HEK293 (cell line): ENCODE measurements around the gene NDUFA9.

Source experiments
- CTCF ChIA-PET: fragments of 350-600 bp; formaldehyde crosslinking; extraction: SDS; loops from one replicate; lab custom pipeline; 2021; ENCODE audit warnings: antibody characterized with exemption; lab: Yijun Ruan, JAX
- POLR2A ChIA-PET: fragments of 300-600 bp; formaldehyde crosslinking; extraction: SDS; loops from one replicate; lab custom pipeline; 2020; ENCODE audit warnings: antibody characterized with exemption, inconsistent platforms; lab: Yijun Ruan, JAX
- H3K27ac ChIP-seq: fragments of 200-500 bp; sonication (Bioruptor generic); 2 replicates; pipeline ENCODE4 v1.5.1; 2014; ENCODE audit warnings: low read depth, low read length, control low read depth, inconsistent platforms; ENCODE audit errors: extremely low read depth
- H3K36me3 ChIP-seq, 2 experiments: fragments of 200-500 bp in 1 of 2; sonication (Bioruptor generic) in 1 of 2; 1 replicate in 1 of 2; 2 replicates in 1 of 2; pipeline ENCODE4 v1.5.1; 2014 to 2017; ENCODE audit warnings: inconsistent platforms in 2 of 2, low read length in 2 of 2; ENCODE audit not compliant: control insufficient read depth in 2 of 2, insufficient read depth in 1 of 2
- H3K4me1 ChIP-seq: fragments of 200-500 bp; sonication (Bioruptor generic); 2 replicates; pipeline ENCODE4 v1.5.1; 2014; ENCODE audit warnings: mild to moderate bottlenecking, low read length, inconsistent platforms; ENCODE audit not compliant: control insufficient read depth, insufficient read depth
- H3K4me3 ChIP-seq: 2 replicates; pipeline ENCODE4 v1.5.1; 2011; ENCODE audit warnings: low read depth, mild to moderate bottlenecking, control low read depth, low read length, moderate library complexity
- H3K9me3 ChIP-seq: fragments of 200-500 bp; sonication (Bioruptor generic); 2 replicates; pipeline ENCODE4 v1.5.1; 2014; ENCODE audit warnings: low read depth, low read length, inconsistent platforms; ENCODE audit not compliant: control insufficient read depth, insufficient read depth
- ATF2 ChIP-seq: fragments of 450-650 bp; formaldehyde crosslinking; IDR thresholded peaks from 2 replicates; pipeline ENCODE4 v1.5.1; 2016; ENCODE audit warnings: missing biosample characterization, missing genetic modification characterization, low read depth
- KLF10 ChIP-seq: fragments of 450-650 bp; IDR thresholded peaks from 2 replicates; pipeline ENCODE4 v1.5.1; 2018; ENCODE audit warnings: missing biosample characterization, mild to moderate bottlenecking, missing genetic modification characterization
- OVOL3 ChIP-seq: fragments of 450-650 bp; formaldehyde crosslinking; IDR thresholded peaks from 2 replicates; pipeline ENCODE4 v1.5.1; 2016; ENCODE audit warnings: missing biosample characterization, missing genetic modification characterization
- ZBTB44 ChIP-seq: fragments of 450-650 bp; IDR thresholded peaks from 2 replicates; pipeline ENCODE4 v1.5.1; 2018; ENCODE audit warnings: missing biosample characterization, mild to moderate bottlenecking, missing genetic modification characterization
- ZEB2 ChIP-seq: fragments of 450-650 bp; formaldehyde crosslinking; IDR thresholded peaks from 2 replicates; pipeline ENCODE4 v1.5.1; 2016; ENCODE audit warnings: missing biosample characterization, missing genetic modification characterization
- ZFP41 ChIP-seq: fragments of 450-650 bp; formaldehyde crosslinking; IDR thresholded peaks from 2 replicates; pipeline ENCODE4 v1.5.1; 2016; ENCODE audit warnings: missing biosample characterization, missing genetic modification characterization, borderline replicate concordance
- ZNF112 ChIP-seq: fragments of 450-650 bp; formaldehyde crosslinking; IDR thresholded peaks from 2 replicates; pipeline ENCODE4 v1.5.0; 2017; ENCODE audit warnings: missing biosample characterization, missing genetic modification characterization
- ZNF155 ChIP-seq: fragments of 450-650 bp; formaldehyde crosslinking; IDR thresholded peaks from 2 replicates; pipeline ENCODE4 v1.5.1; 2016; ENCODE audit warnings: missing biosample characterization, missing genetic modification characterization
- ZNF184 ChIP-seq: fragments of 450-650 bp; IDR thresholded peaks from 2 replicates; pipeline ENCODE4 v1.5.1; 2018; ENCODE audit warnings: missing biosample characterization, mild to moderate bottlenecking, missing genetic modification characterization
- ZNF211 ChIP-seq: fragments of 450-650 bp; formaldehyde crosslinking; IDR thresholded peaks from 2 replicates; pipeline ENCODE4 v1.5.1; 2016; ENCODE audit warnings: low read depth, missing biosample characterization, missing genetic modification characterization
- ZNF280D ChIP-seq: fragments of 450-650 bp; formaldehyde crosslinking; IDR thresholded peaks from 2 replicates; pipeline ENCODE4 v1.5.1; 2016; ENCODE audit warnings: missing biosample characterization, missing genetic modification characterization
- ZNF394 ChIP-seq: fragments of 450-650 bp; formaldehyde crosslinking; IDR thresholded peaks from 2 replicates; pipeline ENCODE4 v1.5.1; 2016; ENCODE audit warnings: missing biosample characterization, missing genetic modification characterization, mild to moderate bottlenecking, moderate library complexity, borderline replicate concordance
- ZNF514 ChIP-seq: fragments of 450-650 bp; formaldehyde crosslinking; IDR thresholded peaks from 2 replicates; pipeline ENCODE4 v1.5.1; 2016; ENCODE audit warnings: missing biosample characterization, missing genetic modification characterization
- ZNF610 ChIP-seq: fragments of 450-650 bp; formaldehyde crosslinking; IDR thresholded peaks from 2 replicates; pipeline ENCODE4 v1.5.1; 2016; ENCODE audit warnings: missing biosample characterization, missing genetic modification characterization, borderline replicate concordance
- ZNF629 ChIP-seq: fragments of 450-650 bp; formaldehyde crosslinking; IDR thresholded peaks from 2 replicates; pipeline ENCODE4 v1.5.1; 2017; ENCODE audit warnings: missing biosample characterization, missing genetic modification characterization
- ZNF701 ChIP-seq: fragments of 450-650 bp; formaldehyde crosslinking; IDR thresholded peaks from 2 replicates; pipeline ENCODE4 v1.5.1; 2016; ENCODE audit warnings: missing biosample characterization, missing genetic modification characterization
- ZNF704 ChIP-seq: fragments of 450-650 bp; formaldehyde crosslinking; IDR thresholded peaks from 2 replicates; pipeline ENCODE4 v1.5.1; 2016; ENCODE audit warnings: missing biosample characterization, missing genetic modification characterization
- ZNF707 ChIP-seq: fragments of 450-650 bp; formaldehyde crosslinking; IDR thresholded peaks from 2 replicates; pipeline ENCODE4 v1.5.1; 2016; ENCODE audit warnings: missing biosample characterization, missing genetic modification characterization
- ZNF776 ChIP-seq: fragments of 450-650 bp; formaldehyde crosslinking; IDR thresholded peaks from 2 replicates; pipeline ENCODE4 v1.5.0; 2017; ENCODE audit warnings: missing biosample characterization, missing genetic modification characterization, borderline replicate concordance
- ZNF830 ChIP-seq: fragments of 450-650 bp; IDR thresholded peaks from 2 replicates; pipeline ENCODE4 v1.5.0; 2018; ENCODE audit warnings: missing biosample characterization, missing genetic modification characterization, low read depth, mild to moderate bottlenecking, moderate library complexity
- ZNF837 ChIP-seq: fragments of 450-650 bp; formaldehyde crosslinking; IDR thresholded peaks from 2 replicates; pipeline ENCODE4 v1.5.1; 2016; ENCODE audit warnings: missing biosample characterization, missing genetic modification characterization

The NDUFA9 gene

GRCh38 chr12:4665236-4665635 is 16.3 kb downstream of the NDUFA9 start:
- ChIA-PET CTCF (no interaction called here), POLR2A (no interaction called here)
- H3K27ac ChIP-seq = no peak overlapping the region
- no peak overlapping the region for H3K4me3 ChIP-seq
- peaks cover 63 to 97% of the 10 kb centered on the region in 2 experiments for H3K36me3 ChIP-seq
- H3K9me3 ChIP-seq = no peaks in the 10 kb centered on the region
- TF ChIP-seq ZNF707 (no peak), ZFP41 (tag by site-specific recombination) (no peak), ZBTB44 (tag by site-specific recombination) (no peak), ZNF211 (tag by site-specific recombination) (no peak), ZNF629 (tag by site-specific recombination) (no peak), ZNF830 (tag by site-specific recombination) (no peak), ZNF514 (no peak), ZNF155 (tag by site-specific recombination) (no peak), KLF10 (tag by site-specific recombination) (no peak), ZNF837 (tag by site-specific recombination) (no peak), ZNF610 (tag by site-specific recombination) (no peak), ZNF112 (tag by site-specific recombination) (no peak)
- H3K4me1 ChIP-seq = no peaks in the 10 kb centered on the region

- POLR2A ChIA-PET = no interaction called here
- TF ChIP-seq ZEB2 (tag by site-specific recombination) (no peak), ZNF184 (tag by site-specific recombination) (no peak)
- CTCF ChIA-PET = no interaction called here
- Histone ChIP-seq H3K9me3 (no peaks in the 10 kb centered on the region), H3K27ac (no peak overlapping the region), H3K4me1 (no peaks in the 10 kb centered on the region), H3K36me3 (peaks cover 11 to 28% of the 10 kb centered on the region in 2 experiments), H3K4me3 (no peak overlapping the region)
Measured at GRCh38 chr12:4679711-4680110, 30.8 kb downstream of the NDUFA9 start.

GRCh38 chr12:4681732-4682131 is 32.8 kb downstream of the NDUFA9 start:
- ChIA-PET CTCF (no interaction called here), POLR2A (no interaction called here)
- TF ChIP-seq ATF2 (tag by site-specific recombination) = peak; percentile 76
- TF ChIP-seq ZNF155 (tag by site-specific recombination) = no peak
- Histone ChIP-seq H3K4me3 (no peak overlapping the region), H3K36me3 (peaks cover 15 to 49% of the 10 kb centered on the region in 2 experiments), H3K27ac (no peak overlapping the region), H3K4me1 (no peaks in the 10 kb centered on the region), H3K9me3 (no peaks in the 10 kb centered on the region)

- no peaks in the 10 kb centered on the region for H3K9me3 ChIP-seq
- H3K4me1 ChIP-seq = no peaks in the 10 kb centered on the region
- ChIA-PET POLR2A (no interaction called here), CTCF (no interaction called here)
- peaks cover 15 to 72% of the 10 kb centered on the region in 2 experiments for H3K36me3 ChIP-seq
- no peak overlapping the region for H3K4me3 ChIP-seq
- H3K27ac ChIP-seq = no peak overlapping the region
- TF ChIP-seq ZNF394 (tag by site-specific recombination) (no peak), ZNF112 (tag by site-specific recombination) (no peak), ZNF280D (tag by site-specific recombination) (no peak), ZNF776 (tag by site-specific recombination) (no peak), OVOL3 (tag by site-specific recombination) (no peak), ZNF704 (no peak), ZNF701 (tag by site-specific recombination) (no peak)
Measured at GRCh38 chr12:4685317-4685716, 36.4 kb downstream of the NDUFA9 start.
